ENCODE measurements around the gene AICDA. TPM values are rescaled to one million over a fixed set of nuclear protein-coding genes. Genes with fewer than 3 reads are reported as not detected.

Gene AICDA
- total and polyA plus RNA-seq, 2 of the 13 experiments (the other 11 are each of a cell fraction or from before 2014, with no cell fraction given), result not detected

GRCh38 chr12:8648576-8649205 lies 36.0 kb upstream of the AICDA start (continued):
- TF ChIP-seq RNF219 (CRISPR knock-in tag; IDR thresholded peaks at IDR 0.05), result no peak
- TF ChIP-seq CC2D1A (CRISPR knock-in tag; IDR thresholded peaks at IDR 0.05), result no peak

DNA sequence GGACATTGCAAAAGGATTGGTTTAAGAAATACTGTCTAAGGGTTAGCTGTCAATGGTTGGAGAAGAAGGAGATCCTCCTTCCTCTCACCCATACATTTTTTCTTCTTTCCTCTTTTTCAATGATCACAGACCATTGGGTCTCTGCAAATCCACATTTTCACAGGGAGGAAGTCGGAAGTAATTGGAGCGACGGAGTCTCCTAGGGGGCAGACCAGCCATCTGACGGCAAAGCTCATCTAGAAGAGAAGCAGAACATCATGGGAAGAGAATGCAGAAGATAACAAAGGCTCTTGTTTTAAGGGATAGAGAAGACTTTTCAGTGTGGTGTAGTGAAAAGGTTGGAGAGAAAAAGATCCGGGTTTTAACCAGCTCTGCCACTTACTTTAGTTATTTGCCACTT lies 35.3 kb upstream of the AICDA start:
- intact Hi-C loops (cut with micrococcal nuclease; ENCODE audit: unreplicated experiment), result no loop called here
- in situ Hi-C loops (cut with HindIII; ENCODE audit: extremely low pct_ligation_motif_present, low pct_unique_long_range_greater_than_20kb), result no loop called here
- ChIA-PET CTCF (ENCODE audit: low intra/inter-chr PET ratio, low total read pairs) (no interaction called here), POLR2A (no interaction called here)
- Histone ChIP-seq H3K9ac (ENCODE audit: insufficient read depth, low read depth, low read length) (no peak overlapping the region), H3K4me1 (ENCODE audit: insufficient read depth, low read length) (no peaks in the 10 kb centered on the region), H3K4me2 (ENCODE audit: low read depth, low read length) (no peak overlapping the region), H3K27ac (ENCODE audit: extremely low read length, insufficient read depth, low read length) (no peak overlapping the region), H3K27me3 (ENCODE audit: control insufficient read depth in 1 of 2, insufficient read depth in 2 of 2, low read length in 2 of 2) (peaks cover 0 to 9% of the 10 kb centered on the region in 2 experiments; a peak in 3 of 5 replicates), H3K9me3 (ENCODE audit: low read length) (no peaks in the 10 kb centered on the region), H3K36me3 (replicated peaks in 1 of 2; ENCODE audit: control insufficient read depth in 1 of 2, insufficient read depth in 2 of 2, low read length in 2 of 2) (no peaks in the 10 kb centered on the region), H4K20me1 (ENCODE audit: insufficient read depth, low read length) (no peaks in the 10 kb centered on the region), H2AFZ (ENCODE audit: low read length) (no peak overlapping the region), H3K79me2 (ENCODE audit: insufficient read depth, low read length) (no peaks in the 10 kb centered on the region), H3K4me3 (replicated peaks in 1 of 3; ENCODE audit: insufficient read depth in 1 of 3, low read depth in 2 of 3, low read length in 3 of 3) (no peak overlapping the region)
- ATAC-seq (no peak), FAIRE-seq (no peak), DNase-seq (ENCODE audit: low spot score) (no peak)
- 3% methylated on average over 5 of the region's 5 CpGs for WGBS (ENCODE audit: low lambda C conversion rate)
- no TSS peak for BruUV-seq (replicated peaks)
- TF ChIP-seq ZNF780A (CRISPR knock-in tag; IDR thresholded peaks at IDR 0.05), result no peak
- no peak for TF ChIP-seq ZNF460 (CRISPR knock-in tag; IDR thresholded peaks at IDR 0.05; ENCODE audit: borderline replicate concordance)
- TF ChIP-seq MBNL3 (CRISPR knock-in tag; conservative IDR thresholded peaks at IDR 0.05), result no peak
- no peak for TF ChIP-seq ZSCAN5A (CRISPR knock-in tag; IDR thresholded peaks at IDR 0.05; ENCODE audit: borderline replicate concordance)
- TF ChIP-seq SNAPC4 (CRISPR knock-in tag; IDR thresholded peaks at IDR 0.05), result no peak
- no peak for TF ChIP-seq ZNF362 (CRISPR knock-in tag; IDR thresholded peaks at IDR 0.05; ENCODE audit: borderline replicate concordance)
- no peak for TF ChIP-seq HOXD1 (CRISPR knock-in tag; IDR thresholded peaks at IDR 0.05)
- no peak for TF ChIP-seq ZNF10 (CRISPR knock-in tag; IDR thresholded peaks at IDR 0.05; ENCODE audit: borderline replicate concordance, low read depth)
- TF ChIP-seq ZSCAN25 (CRISPR knock-in tag; IDR thresholded peaks at IDR 0.05), result no peak
